ENCODE measurements around the gene ARFIP2.

- no peak for TF ChIP-seq CTCF (IDR thresholded peaks at IDR 0.05)
- TF ChIP-seq POLR2A (IDR thresholded peaks at IDR 0.05), result no peak
Measured at GRCh38 chr11:6498544-6498943, 17.4 kb upstream of the ARFIP2 start.
